Mammary epithelial cell (primary cell): ENCODE results near the gene FAM120AOS.

Source experiments
- CTCF ChIP-seq, 2 donors: IDR thresholded peaks in 1 of 2; conservative IDR thresholded peaks in 1 of 2; 2 replicates each; pipeline ENCODE4 v1.5.1; 2011 to 2012; ENCODE audit warnings: inconsistent platforms in 2 of 2, low read length in 2 of 2, mild to moderate bottlenecking in 2 of 2, control low read depth in 1 of 2, low read depth in 1 of 2; ENCODE audit not compliant: insufficient read depth in 1 of 2; ENCODE audit errors: extremely low read depth in 1 of 2
- EZH2 ChIP-seq: IDR thresholded peaks from 2 replicates; pipeline ENCODE4 v1.6.1; 2012; ENCODE audit warnings: low read length, inconsistent platforms, borderline replicate concordance

- TF ChIP-seq CTCF (conservative IDR thresholded peaks at IDR 0.05 in 1 of 2, IDR thresholded peaks at IDR 0.05 in 1 of 2; ENCODE audit: extremely low read depth in 1 of 2, insufficient read depth in 1 of 2, low read depth in 1 of 2, low read length in 2 of 2) (no peak), EZH2 (no peak)
These were observed 3.1 kb upstream of the FAM120AOS start for GRCh38 chr9:93456504-93456903.
